Fibroblast of mammary gland (primary cell): ENCODE measurements around the gene CAMK1D.

Experiments
- DNase-seq: peaks from one replicate; pipeline ENCODE4 v3.0.0-alpha.2; 2010; ENCODE audit warnings: low read depth
- H3K4me3 ChIP-seq: 2 replicates; pipeline ENCODE4 v1.5.1; 2011; ENCODE audit warnings: low read depth, mild to moderate bottlenecking, low read length, moderate library complexity; ENCODE audit not compliant: control insufficient read depth
- CTCF ChIP-seq: conservative IDR thresholded peaks from 2 replicates; pipeline ENCODE4 v1.5.1; 2011; ENCODE audit warnings: low read depth, low read length, inconsistent platforms; ENCODE audit not compliant: control insufficient read depth, insufficient read depth

CAMK1D gene

GRCh38 chr10:12511651-12512050, 162.3 kb downstream of the CAMK1D start:
- TF ChIP-seq CTCF, result no peak
- DNase-seq, result no peak

GRCh38 chr10:12512332-12513002, 163.1 kb downstream of the CAMK1D start:
- no peak for TF ChIP-seq CTCF
- no peak overlapping the region for H3K4me3 ChIP-seq
- DNase-seq, result no peak

More at GRCh38 chr10:12511651-12512050, 162.3 kb downstream of the CAMK1D start:
- no peak overlapping the region for H3K4me3 ChIP-seq

- no peak overlapping the region for H3K4me3 ChIP-seq
- no peak for TF ChIP-seq CTCF
- no peak for DNase-seq
These were observed 163.6 kb downstream of the CAMK1D start for GRCh38 chr10:12513003-12513365.

GRCh38 chr10:12513775-12514673, 164.7 kb downstream of the CAMK1D start:
- DNase-seq, result no peak
- H3K4me3 ChIP-seq, result no peak overlapping the region
- TF ChIP-seq CTCF, result no peak

GRCh38 chr10:12518024-12518423, 168.7 kb downstream of the CAMK1D start:
- TF ChIP-seq CTCF, result no peak

GRCh38 chr10:12521423-12521822, 172.1 kb downstream of the CAMK1D start:
- no peak for TF ChIP-seq CTCF
- H3K4me3 ChIP-seq, result no peak overlapping the region
- DNase-seq, result no peak

More at GRCh38 chr10:12518024-12518423, 168.7 kb downstream of the CAMK1D start:
- no peak overlapping the region for H3K4me3 ChIP-seq
- no peak for DNase-seq
